OCI-LY3 (cell line): ENCODE data around the gene ARHGAP26.

Experiments
- H2AFZ ChIP-seq: fragments of 200-600, 300-600 bp; shearing (Covaris generic); 2 replicates; pipeline ENCODE4 v1.6.0; 2014; ENCODE audit warnings: antibody characterized with exemption, low read depth, low read length
- H3K27ac ChIP-seq: fragments of 200-600, 300-600 bp; sonication (generic); 2 replicates; pipeline ENCODE4 v1.5.1; 2014; ENCODE audit warnings: mild to moderate bottlenecking, low read length, moderate library complexity, mixed read lengths
- H3K27me3 ChIP-seq: fragments of 200-600, 300-600 bp; sonication (generic); 2 replicates; pipeline ENCODE4 v1.6.1; 2014; ENCODE audit warnings: low read depth, low read length, mixed read lengths
- H3K36me3 ChIP-seq: fragments of 200-600, 300-600 bp; sonication (generic); replicated peaks from 2 replicates; pipeline ENCODE3; 2014; ENCODE audit warnings: low read depth, low read length, mixed read lengths
- H3K4me1 ChIP-seq: fragments of 300-600, 200-600 bp; sonication (generic); 2 replicates; pipeline ENCODE4 v1.6.1; 2014; ENCODE audit warnings: low read length, mixed read lengths
- H3K4me2 ChIP-seq: fragments of 200-600, 300-600 bp; sonication (generic); 2 replicates; pipeline ENCODE4 v1.6.1; 2014; ENCODE audit warnings: low read length, mixed read lengths
- H3K4me3 ChIP-seq: fragments of 300-600, 200-600 bp; sonication (generic); 2 replicates; pipeline ENCODE4 v1.5.1; 2014; ENCODE audit warnings: antibody characterized with exemption, mild to moderate bottlenecking, low read length, moderate library complexity
- H3K79me2 ChIP-seq: fragments of 300-600, 200-600 bp; shearing (Covaris generic); 2 replicates; pipeline ENCODE4 v1.6.1; 2014; ENCODE audit warnings: mild to moderate bottlenecking, low read length, mixed read lengths
- H3K9ac ChIP-seq: fragments of 300-600, 200-600 bp; shearing (Covaris generic); 2 replicates; pipeline ENCODE4 v1.6.0; 2014; ENCODE audit warnings: mild to moderate bottlenecking, low read length, moderate library complexity
- H3K9me3 ChIP-seq: fragments of 200-600, 300-600 bp; shearing (Covaris generic); 2 replicates; pipeline ENCODE4 v1.6.1; 2014; ENCODE audit warnings: low read length, mixed read lengths; ENCODE audit not compliant: insufficient read depth
- H4K20me1 ChIP-seq: fragments of 200-600, 300-600 bp; sonication (generic); 2 replicates; pipeline ENCODE4 v1.6.1; 2016; ENCODE audit warnings: low read length, mixed read lengths; ENCODE audit not compliant: insufficient read depth
- CTCF ChIP-seq: fragments of 200-600, 300-600 bp; sonication (generic); IDR thresholded peaks from 2 replicates; pipeline ENCODE4 v1.5.1; 2014; ENCODE audit warnings: antibody characterized with exemption, low read length, low read depth
- EZH2phosphoT487 ChIP-seq: fragments of 200-600 bp; shearing (Covaris generic); IDR thresholded peaks from 2 replicates; pipeline ENCODE4 v1.6.1; 2018; ENCODE audit warnings: antibody characterized with exemption, mixed run types, low read depth

ARHGAP26 gene

DNA sequence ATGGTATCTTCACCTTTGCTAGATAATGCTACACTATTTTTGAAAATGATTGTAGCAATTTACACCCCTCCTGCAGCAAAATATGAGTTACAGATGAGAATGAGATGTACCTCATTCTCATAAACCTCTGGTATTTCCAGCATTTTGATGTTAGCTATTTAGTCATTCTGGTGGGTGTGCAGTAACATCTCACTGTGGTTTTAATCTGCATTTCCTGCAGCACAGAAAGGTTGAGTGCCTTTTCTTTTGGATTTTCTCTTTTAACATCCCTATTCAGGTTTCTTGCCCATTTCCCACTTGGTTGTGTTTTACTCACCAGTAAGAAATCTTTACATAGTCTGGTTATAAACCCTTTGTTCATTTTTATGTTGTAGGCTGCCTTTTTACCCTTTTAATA is 427.1 kb downstream of the ARHGAP26 start:
- Histone ChIP-seq H3K4me1 (no peaks in the 10 kb centered on the region), H3K9ac (no peak overlapping the region), H3K36me3 (peaks cover 3% of the 10 kb centered on the region), H3K9me3 (no peaks in the 10 kb centered on the region), H3K27ac (no peak overlapping the region), H4K20me1 (no peaks in the 10 kb centered on the region), H3K4me3 (no peak overlapping the region), H2AFZ (no peak overlapping the region), H3K27me3 (no peaks in the 10 kb centered on the region), H3K79me2 (no peaks in the 10 kb centered on the region), H3K4me2 (no peak overlapping the region)
- TF ChIP-seq CTCF (no peak), EZH2phosphoT487 (no peak)

DNA sequence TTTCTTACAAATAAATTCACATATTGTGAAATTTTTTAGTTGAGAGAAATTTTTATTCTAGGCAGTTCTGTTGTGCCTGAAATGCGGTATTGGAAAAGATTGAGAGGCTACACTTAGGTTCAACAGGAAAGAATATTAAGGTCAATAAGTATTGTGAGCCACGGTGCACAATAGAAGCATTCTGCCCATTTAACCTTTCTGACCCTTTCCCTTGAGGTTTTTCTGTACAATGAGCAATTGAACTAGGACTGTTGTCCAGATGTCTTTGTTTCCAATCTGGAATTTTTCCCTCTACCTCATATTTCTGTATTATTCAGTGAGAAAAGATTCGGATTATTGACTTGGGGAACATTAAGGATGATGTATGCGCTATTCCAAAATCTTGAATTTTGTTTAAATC is 428.2 kb downstream of the ARHGAP26 start:
- Histone ChIP-seq H3K4me1 (no peaks in the 10 kb centered on the region), H3K9ac (no peak overlapping the region), H3K27me3 (no peaks in the 10 kb centered on the region), H2AFZ (no peak overlapping the region), H3K36me3 (peaks cover 3% of the 10 kb centered on the region), H3K27ac (no peak overlapping the region), H3K9me3 (no peaks in the 10 kb centered on the region), H3K4me3 (no peak overlapping the region), H3K4me2 (no peak overlapping the region), H3K79me2 (no peaks in the 10 kb centered on the region), H4K20me1 (no peaks in the 10 kb centered on the region)
- TF ChIP-seq CTCF (no peak), EZH2phosphoT487 (no peak)

DNA sequence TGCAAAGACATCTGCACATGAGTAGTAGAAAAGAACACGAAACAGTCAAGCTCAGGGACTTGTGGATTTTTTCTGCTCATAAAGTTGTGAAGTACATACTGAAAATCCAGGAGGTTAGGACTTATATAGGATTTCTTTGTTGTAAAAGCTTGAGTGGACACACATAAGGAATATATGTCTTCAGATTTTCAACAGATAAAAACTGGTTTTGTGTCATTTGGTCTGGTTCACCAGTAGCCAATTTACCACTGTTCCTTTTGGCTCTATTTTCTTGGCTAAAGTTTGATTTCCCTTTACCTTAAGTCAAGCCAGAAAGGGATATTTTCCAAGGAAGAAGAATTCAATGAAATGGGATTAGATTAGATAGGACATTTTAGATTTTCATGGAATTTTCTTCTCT is 429.0 kb downstream of the ARHGAP26 start:
- Histone ChIP-seq H4K20me1 (no peaks in the 10 kb centered on the region), H3K9me3 (no peaks in the 10 kb centered on the region), H3K4me3 (no peak overlapping the region), H3K4me1 (no peaks in the 10 kb centered on the region), H2AFZ (no peak overlapping the region), H3K4me2 (no peak overlapping the region), H3K36me3 (peaks cover 3% of the 10 kb centered on the region), H3K9ac (no peak overlapping the region), H3K79me2 (no peaks in the 10 kb centered on the region), H3K27ac (no peak overlapping the region), H3K27me3 (no peaks in the 10 kb centered on the region)
- TF ChIP-seq EZH2phosphoT487 = no peak
- TF ChIP-seq CTCF = no peak

DNA sequence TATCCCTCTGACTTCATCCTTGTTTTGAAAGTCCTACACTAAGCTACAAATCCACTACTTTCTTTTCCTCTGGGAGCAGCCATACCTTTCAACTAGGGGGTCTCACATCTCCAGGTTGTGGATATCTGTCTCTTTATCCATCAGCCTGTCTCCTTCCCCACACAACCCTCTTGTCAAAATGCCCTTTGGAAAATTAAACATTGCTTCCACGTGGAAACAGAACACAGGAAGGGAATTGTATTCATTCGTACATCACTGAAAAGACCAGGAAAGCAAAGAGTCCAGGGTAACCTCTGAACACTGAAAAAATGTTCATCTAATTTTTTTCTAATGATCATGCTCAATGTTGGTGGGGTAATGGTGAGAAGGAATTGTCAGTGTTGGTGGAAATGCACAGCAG is 429.7 kb downstream of the ARHGAP26 start:
- no peak for TF ChIP-seq EZH2phosphoT487
- no peak for TF ChIP-seq CTCF
- no peak overlapping the region for H3K4me2 ChIP-seq
- H3K79me2 ChIP-seq = no peaks in the 10 kb centered on the region

More for the DNA sequence above, 429.7 kb downstream of the ARHGAP26 start:
- H3K4me3 ChIP-seq = no peak overlapping the region
- H3K27me3 ChIP-seq = no peaks in the 10 kb centered on the region
- no peaks in the 10 kb centered on the region for H3K9me3 ChIP-seq
- no peaks in the 10 kb centered on the region for H3K4me1 ChIP-seq
- no peaks in the 10 kb centered on the region for H4K20me1 ChIP-seq
- no peak overlapping the region for H3K27ac ChIP-seq
- H3K9ac ChIP-seq = no peak overlapping the region
- peaks cover 3% of the 10 kb centered on the region for H3K36me3 ChIP-seq
- no peak overlapping the region for H2AFZ ChIP-seq
